K562 (cell line): ENCODE data around the gene SLC2A8. TPM values are rescaled to one million over a fixed set of nuclear protein-coding genes. Genes with fewer than 3 reads are reported as not detected.

Experiments used
- ATAC-seq: fragments of 200-7000 bp; cut with Tn5 transposase; 3 replicates; pipeline ENCODE4 v1.9.1; 2020; ENCODE audit warnings: moderate library complexity
- BruUV-seq: library from RNA; stranded (reverse); fragments of 400-500 nt; replicated peaks from 2 replicates; lab custom pipeline; 2021; lab: Mats Ljungman, UMichigan
- CTCF ChIA-PET: fragments of 300-600 bp; formaldehyde crosslinking; extraction: SDS; loops from one replicate; lab custom pipeline; 2021; ENCODE audit warnings: low intra/inter-chr PET ratio; lab: Yijun Ruan, JAX
- POLR2A ChIA-PET: fragments of 300-600, 350-650 bp; sonication (Branson Sonifier 250); formaldehyde crosslinking; extraction: SDS; loops from one replicate; lab custom pipeline; 2021; ENCODE audit warnings: antibody characterized with exemption, inconsistent platforms; lab: Yijun Ruan, JAX
- DNase-seq, 4 experiments: peaks; one replicate each; pipeline versions ENCODE4 v3.0.0 to v3.0.0-alpha.2; 2011 to 2018; ENCODE audit warnings: low spot score in 3 of 4, mixed read lengths in 3 of 4; ENCODE audit errors: extremely low read depth in 1 of 4
- FAIRE-seq: peaks from 2 replicates; lab custom pipeline; 2011; peaks lifted over from hg19 to GRCh38; lab: Jason Lieb, UNC
- H2AFZ ChIP-seq: 2 replicates; pipeline ENCODE4 v1.6.0; 2011; ENCODE audit warnings: low read depth, low read length, control low read depth, inconsistent platforms
- H3K27ac ChIP-seq: fragments of 200-600 bp; 3 replicates; pipeline ENCODE4 v1.8.0; 2011; ENCODE audit warnings: low read depth, mild to moderate bottlenecking, control low read depth, inconsistent platforms, low read length, moderate library complexity, mixed read lengths; ENCODE audit errors: extremely low read depth
- H3K27me3 ChIP-seq, 2 experiments: fragments of 300-600 bp in 1 of 2; 2 replicates in 1 of 2; 3 replicates in 1 of 2; pipeline versions ENCODE4 v1.6.0 to v1.8.0; 2011; ENCODE audit warnings: inconsistent platforms in 2 of 2, low read length in 2 of 2, mild to moderate bottlenecking in 1 of 2, mixed read lengths in 1 of 2, moderate library complexity in 1 of 2; ENCODE audit not compliant: control insufficient read depth in 2 of 2, insufficient read depth in 2 of 2
- H3K36me3 ChIP-seq: fragments of 300-600 bp; 3 replicates; pipeline ENCODE4 v1.8.0; 2011; ENCODE audit warnings: mild to moderate bottlenecking, low read length, inconsistent platforms; ENCODE audit not compliant: control insufficient read depth, insufficient read depth
- H3K4me1 ChIP-seq, 2 experiments: fragments of 200-600 bp in 1 of 2; replicated peaks in 1 of 2; 2 replicates in 1 of 2; 3 replicates in 1 of 2; pipeline versions ENCODE4 v1.5.1 to v1.8.0; 2011; ENCODE audit warnings: inconsistent platforms in 2 of 2, low read length in 2 of 2, mild to moderate bottlenecking in 1 of 2, mixed read lengths in 1 of 2, moderate library complexity in 1 of 2; ENCODE audit not compliant: control insufficient read depth in 2 of 2, insufficient read depth in 2 of 2
- H3K4me2 ChIP-seq: 2 replicates; pipeline ENCODE4 v1.6.1; 2011; ENCODE audit warnings: low read length, control low read depth, inconsistent platforms, mixed read lengths; ENCODE audit not compliant: insufficient read depth
- H3K4me3 ChIP-seq: fragments of 200-600 bp; sonication (generic), shearing (Covaris generic); 2 replicates; pipeline ENCODE4 v1.5.1; 2016; ENCODE audit warnings: control low read depth, inconsistent platforms
- H3K79me2 ChIP-seq: fragments of 200-600 bp; 3 replicates; pipeline ENCODE4 v1.8.0; 2011; ENCODE audit warnings: low read length, inconsistent platforms; ENCODE audit not compliant: control insufficient read depth, insufficient read depth
- H3K9ac ChIP-seq, 2 experiments: 2 replicates each; pipeline versions ENCODE4 v1.6.0 to v1.6.1; 2011; ENCODE audit warnings: low read depth in 2 of 2, low read length in 2 of 2, control low read depth in 1 of 2, inconsistent platforms in 1 of 2, mild to moderate bottlenecking in 1 of 2, mixed read lengths in 1 of 2; ENCODE audit not compliant: insufficient read depth in 1 of 2
- H3K9me1 ChIP-seq: one replicate; pipeline ENCODE4 v1.6.0; 2011; ENCODE audit warnings: inconsistent platforms, mild to moderate bottlenecking, low read length, moderate library complexity; ENCODE audit not compliant: control insufficient read depth, insufficient read depth
- H3K9me3 ChIP-seq: replicated peaks from 2 replicates; pipeline ENCODE4 v1.5.1; 2011; ENCODE audit warnings: low read depth, low read length, inconsistent platforms; ENCODE audit not compliant: control insufficient read depth, insufficient read depth
- H4K20me1 ChIP-seq: replicated peaks from 2 replicates; pipeline ENCODE4 v1.6.1; 2011; ENCODE audit warnings: low read length, inconsistent platforms, mixed read lengths; ENCODE audit not compliant: control insufficient read depth, insufficient read depth
- CBX1 ChIP-seq: sonication (generic); IDR thresholded peaks from 2 replicates; pipeline ENCODE4 v1.6.1; 2016; ENCODE audit warnings: antibody characterized with exemption, low read depth, mild to moderate bottlenecking
- CEBPG ChIP-seq, 3 experiments: fragments of 200-800 bp in 1 of 3; sonication (Bioruptor generic) in 1 of 3; sonication (generic) in 1 of 3; formaldehyde crosslinking in 1 of 3; IDR thresholded peaks in 2 of 3; conservative IDR thresholded peaks in 1 of 3; 2 replicates each; pipeline versions ENCODE4 v1.6.1 to v1.8.0; 2016 to 2022; ENCODE audit warnings: missing compliant biosample characterization in 2 of 3, missing genetic modification characterization in 2 of 3, mild to moderate bottlenecking in 1 of 3, missing genetic modification reagents in 1 of 3
- CTCF ChIP-seq, 3 experiments: IDR thresholded peaks in 2 of 3; conservative IDR thresholded peaks in 1 of 3; 2 replicates each; pipeline ENCODE4 v1.5.1; 2011 to 2012; ENCODE audit warnings: low read length in 3 of 3, mild to moderate bottlenecking in 3 of 3, control low read depth in 2 of 3, improper control_type of control experiment in 1 of 3, inconsistent platforms in 1 of 3, low read depth in 1 of 3, mixed read lengths in 1 of 3, moderate library complexity in 1 of 3; ENCODE audit not compliant: insufficient read depth in 2 of 3
- DDX20 ChIP-seq: fragments of 450-650 bp; IDR thresholded peaks from 2 replicates; pipeline ENCODE4 v1.6.1; 2016; ENCODE audit warnings: missing genetic modification characterization, low read depth, mild to moderate bottlenecking, missing compliant biosample characterization, moderate library complexity
- FOXA3 ChIP-seq, 2 experiments: fragments of 450-650 bp in 1 of 2; sonication (generic) in 1 of 2; formaldehyde crosslinking; IDR thresholded peaks in 1 of 2; conservative IDR thresholded peaks in 1 of 2; 2 replicates each; pipeline versions ENCODE4 v1.4.0 to v1.8.0; 2020 to 2022; ENCODE audit warnings: mild to moderate bottlenecking in 2 of 2, missing genetic modification reagents in 1 of 2
- HIVEP1 ChIP-seq: fragments of 250-450 bp; sonication (Bioruptor Pico); IDR thresholded peaks from 2 replicates; pipeline ENCODE4 v1.4.0; 2020; ENCODE audit warnings: mild to moderate bottlenecking
- NEUROD1 ChIP-seq: fragments of 150-350 bp; IDR thresholded peaks from 2 replicates; pipeline ENCODE4 v1.6.1; 2014; ENCODE audit warnings: borderline replicate concordance, low read length, low read depth; ENCODE audit not compliant: partially characterized antibody
- NFATC3 ChIP-seq: fragments of 450-650 bp; IDR thresholded peaks from 2 replicates; pipeline ENCODE4 v1.6.1; 2017; ENCODE audit warnings: mild to moderate bottlenecking
- POLR2A ChIP-seq: fragments of 450-650 bp; conservative IDR thresholded peaks from 2 replicates; pipeline ENCODE4 v1.6.1; 2016
- RBM17 ChIP-seq: fragments of 200-400 bp; formaldehyde crosslinking; IDR thresholded peaks from 2 replicates; pipeline ENCODE4 v1.6.1; 2017; ENCODE audit warnings: low read depth, mild to moderate bottlenecking, low read length, borderline replicate concordance
- RFX7 ChIP-seq: fragments of 250-450 bp; sonication (Bioruptor Pico); IDR thresholded peaks from 2 replicates; pipeline ENCODE4 v1.5.1; 2021; ENCODE audit warnings: mild to moderate bottlenecking
- SIRT6 ChIP-seq: IDR thresholded peaks from one replicate; pipeline ENCODE4 v1.6.1; 2012; ENCODE audit warnings: low read depth, mild to moderate bottlenecking, control low read depth, inconsistent platforms, low read length, moderate library complexity
- STAT5B ChIP-seq: fragments of 250-450 bp; sonication (Bioruptor Pico); IDR thresholded peaks from 2 replicates; pipeline ENCODE4 v1.8.0; 2021; ENCODE audit warnings: mild to moderate bottlenecking, inconsistent platforms
- ZNF134 ChIP-seq: fragments of 250-450 bp; sonication (Bioruptor Pico); conservative IDR thresholded peaks from 2 replicates; pipeline ENCODE4 v1.4.0; 2020
- ZNF354B ChIP-seq: fragments of 250-450 bp; sonication (Bioruptor Pico); IDR thresholded peaks from 2 replicates; pipeline ENCODE4 v1.4.0; 2020
- WGBS: fragments of 100-300 bp; shearing (Covaris generic); methylation state at CpG from one replicate; pipeline ENCODE4 v1.1.6; 2016; ENCODE audit warnings: low coverage, mixed read lengths; ENCODE audit not compliant: insufficient coverage; ENCODE audit errors: missing lambda C conversion rate; 5-methylcytosine and 5-hydroxymethylcytosine counted together
- in situ Hi-C: fragments of 300-500 bp; cut with MboI; formaldehyde crosslinking; loops from 4 replicates; pipeline ENCODE4 v1.15.0; 2018; ENCODE audit warnings: inconsistent platforms, mixed read lengths
- intact Hi-C: fragments of 100-400 bp; cut with micrococcal nuclease; formaldehyde crosslinking; loops from 2 replicates; pipeline ENCODE4 v1.14.2; 2022
- polyA plus RNA-seq, 8 experiments: library from polyadenylated mRNA; depleted of rRNA in 4 of 8; stranded (reverse) in 5 of 8; unstranded in 3 of 8; fragments of >200 nt; fragmentation: Nextera tagmentation in 2 of 8; fragmentation: Illumina TruSeq in 1 of 8; extraction: Ambion mirVana in 2 of 8; extraction: Trizol in 1 of 8; gene quantifications; 2 replicates each; pipeline versions ENCODE4 v1.2.1 to v1.2.3, GENCODE V29; 2011 to 2014; ENCODE audit warnings: inconsistent platforms in 1 of 8, missing spikeins in 1 of 8
- total RNA-seq, 7 experiments: library from RNA; depleted of rRNA in 6 of 7; stranded (reverse); fragments of >200 nt in 6 of 7; fragmentation: Illumina TruSeq in 2 of 7; extraction: Trizol in 2 of 7; gene quantifications; 2 replicates each; pipeline versions ENCODE4 v1.2.1 to v1.2.3, GENCODE V29; 2011 to 2021; ENCODE audit warnings: low replicate concordance in 1 of 7
- TF ChIP-seq, protein P1 (sequence below): fragments of 450-650 bp; IDR thresholded peaks from 2 replicates; pipeline ENCODE4 v1.7.0; 2016; ENCODE audit warnings: borderline replicate concordance

The SLC2A8 gene
- total and polyA plus RNA-seq, 9 of the 15 experiments (the other 6 are each of a cell fraction or from before 2014, with no cell fraction given), result 0.13 to 12.9 (median 5.2) TPM

DNA sequence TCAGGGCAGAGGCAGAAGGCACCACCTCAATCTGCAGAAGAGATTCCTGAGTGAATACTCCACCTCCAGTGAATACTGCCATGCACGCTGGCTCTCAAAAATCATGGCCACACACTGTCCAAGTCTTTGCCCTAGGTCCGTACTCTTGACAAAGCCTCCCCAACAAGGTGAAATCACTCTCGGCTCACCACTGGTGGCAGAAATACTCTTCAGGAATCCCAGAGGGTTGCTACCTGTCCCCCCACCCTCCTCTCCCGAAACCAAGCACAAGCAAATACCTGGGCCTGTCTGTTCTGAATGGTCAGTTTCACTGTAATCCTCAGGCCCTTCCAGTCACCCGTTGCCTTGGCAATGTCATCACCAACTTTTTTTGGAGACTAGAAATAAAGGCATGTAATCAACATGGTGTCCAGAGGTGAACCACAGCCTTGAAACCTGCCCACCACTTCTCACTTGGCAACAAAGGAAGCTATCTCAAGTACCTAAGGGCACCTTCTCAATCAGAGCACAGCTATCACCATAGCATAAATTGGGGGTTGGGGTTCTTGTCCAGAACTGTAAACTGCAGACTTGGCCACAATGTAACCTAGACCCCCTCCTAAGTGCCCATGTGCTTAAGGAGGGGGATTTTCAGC lies 52.5 kb downstream of the SLC2A8 start:
- peaks cover 61% of the 10 kb centered on the region for H3K79me2 ChIP-seq
- in situ Hi-C loops, result no loop called here
- ATAC-seq (no peak), FAIRE-seq (no peak), DNase-seq (peak in 1 of 4 experiments; percentile 12)
- CTCF ChIA-PET, result no interaction called here
- H3K4me2 ChIP-seq, result peak overlapping the region; percentile 100
- BruUV-seq, result no TSS peak
- H3K9me1 ChIP-seq, result no peaks in the 10 kb centered on the region
- intact Hi-C loops, result no loop called here
- peaks cover 18 to 19% of the 10 kb centered on the region in 2 experiments; a peak in 4 of 5 replicates for H3K4me1 ChIP-seq
- 1% methylated on average over 5 of the region's 5 CpGs for WGBS
- H3K36me3 ChIP-seq, result peaks cover 64% of the 10 kb centered on the region
- peak overlapping the region; percentile 78 for H3K4me3 ChIP-seq
- H3K27ac ChIP-seq, result peak overlapping the region; percentile 82
- peaks cover 7% of the 10 kb centered on the region for H3K9me3 ChIP-seq
- no peak overlapping the region for H2AFZ ChIP-seq
- H4K20me1 ChIP-seq, result peaks cover 35% of the 10 kb centered on the region
- H3K9ac ChIP-seq, result peak overlapping the region; percentile 94 to 97
- POLR2A ChIA-PET, result interaction anchor here (0.6 to 3.6 kb wide), 13 partner anchors 8 to 470 kb away, joined by 3 to 21 read pairs (median 3); partner anchors contain the start of genes SLC2A8 and ZNF79
- H3K27me3 ChIP-seq, result no peaks in the 10 kb centered on the region
- TF ChIP-seq CEBPG (CRISPR knock-in tag; IDR thresholded peaks at IDR 0.05), result 0 out of 2 replicates have a peak, but pooled peaks have one; percentile 4
- TF ChIP-seq CEBPG (tag; conservative IDR thresholded peaks at IDR 0.05 in 1 of 2, IDR thresholded peaks at IDR 0.05 in 1 of 2), result no peak
- no peak for TF ChIP-seq DDX20 (tag)
- TF ChIP-seq NFATC3, result no peak
- TF ChIP-seq RFX7 (CRISPR knock-in tag), result no peak
- no peak for TF ChIP-seq ZNF134 (CRISPR knock-in tag)
- TF ChIP-seq STAT5B (CRISPR knock-in tag), result no peak
- no peak for TF ChIP-seq RBM17
- TF ChIP-seq SIRT6, result peak; percentile 83
- no peak for TF ChIP-seq FOXA3 (CRISPR knock-in tag; conservative IDR thresholded peaks at IDR 0.05 in 1 of 2, IDR thresholded peaks at IDR 0.05 in 1 of 2)
- TF ChIP-seq CTCF (IDR thresholded peaks at IDR 0.05 in 2 of 3, conservative IDR thresholded peaks at IDR 0.05 in 1 of 3; ENCODE audit: insufficient read depth in 2 of 3, low read depth in 1 of 3, low read length in 3 of 3), result no peak
- no peak for TF ChIP-seq NEUROD1
- TF ChIP-seq CBX1, result no peak
- no peak for TF ChIP-seq HIVEP1 (CRISPR knock-in tag)
- TF ChIP-seq, protein P1, sequence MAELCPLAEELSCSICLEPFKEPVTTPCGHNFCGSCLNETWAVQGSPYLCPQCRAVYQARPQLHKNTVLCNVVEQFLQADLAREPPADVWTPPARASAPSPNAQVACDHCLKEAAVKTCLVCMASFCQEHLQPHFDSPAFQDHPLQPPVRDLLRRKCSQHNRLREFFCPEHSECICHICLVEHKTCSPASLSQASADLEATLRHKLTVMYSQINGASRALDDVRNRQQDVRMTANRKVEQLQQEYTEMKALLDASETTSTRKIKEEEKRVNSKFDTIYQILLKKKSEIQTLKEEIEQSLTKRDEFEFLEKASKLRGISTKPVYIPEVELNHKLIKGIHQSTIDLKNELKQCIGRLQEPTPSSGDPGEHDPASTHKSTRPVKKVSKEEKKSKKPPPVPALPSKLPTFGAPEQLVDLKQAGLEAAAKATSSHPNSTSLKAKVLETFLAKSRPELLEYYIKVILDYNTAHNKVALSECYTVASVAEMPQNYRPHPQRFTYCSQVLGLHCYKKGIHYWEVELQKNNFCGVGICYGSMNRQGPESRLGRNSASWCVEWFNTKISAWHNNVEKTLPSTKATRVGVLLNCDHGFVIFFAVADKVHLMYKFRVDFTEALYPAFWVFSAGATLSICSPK, result no peak
- TF ChIP-seq ZNF354B (CRISPR knock-in tag), result no peak
- 0 out of 2 replicates have a peak, but pooled peaks have one; percentile 4 for TF ChIP-seq POLR2A
